HG02852 (cell line): Measurements from ENCODE around the gene MTG2.

Source experiments
- ATAC-seq: cut with Tn5 transposase; IDR thresholded peaks from one replicate; pipeline ENCODE4 v1.9.1; 2021; ENCODE audit warnings: mild to moderate bottlenecking, moderate library complexity; ENCODE audit not compliant: unreplicated experiment

The MTG2 gene

DNA sequence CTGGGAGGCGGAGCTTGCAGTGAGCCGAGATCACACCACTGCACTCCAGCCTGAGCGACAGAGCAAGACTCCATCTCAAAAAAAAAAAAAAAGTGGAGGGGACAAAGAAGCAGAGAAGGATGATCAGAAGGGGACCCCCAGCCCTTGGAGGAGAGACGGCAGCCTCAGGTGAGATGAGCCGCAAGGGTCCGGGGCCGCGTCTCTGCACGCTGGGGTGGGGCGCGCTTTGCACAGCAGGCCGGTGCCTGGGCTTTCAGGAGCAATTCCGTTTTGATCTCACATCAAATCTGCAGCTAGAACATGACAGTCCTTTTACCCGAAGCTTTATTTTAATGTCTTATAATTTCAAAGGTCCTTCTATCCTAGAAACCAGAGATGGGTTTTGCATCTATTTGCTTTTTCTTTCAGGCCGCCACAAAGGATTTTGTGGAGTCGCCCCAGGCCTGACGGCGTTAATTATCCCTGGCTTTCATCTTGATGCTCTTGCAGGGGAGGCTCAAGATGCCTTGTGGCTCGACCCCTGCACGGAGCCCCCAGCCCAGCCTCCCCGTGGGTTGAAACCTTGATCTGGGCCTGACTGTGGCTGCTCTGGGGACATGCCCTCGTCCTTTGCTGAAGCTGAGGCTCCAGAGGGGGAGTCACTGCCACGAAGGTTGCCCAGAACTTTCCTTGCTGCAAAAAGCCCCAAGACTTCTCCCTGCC, 20.0 kb downstream of the MTG2 start:
- no peak for ATAC-seq

DNA sequence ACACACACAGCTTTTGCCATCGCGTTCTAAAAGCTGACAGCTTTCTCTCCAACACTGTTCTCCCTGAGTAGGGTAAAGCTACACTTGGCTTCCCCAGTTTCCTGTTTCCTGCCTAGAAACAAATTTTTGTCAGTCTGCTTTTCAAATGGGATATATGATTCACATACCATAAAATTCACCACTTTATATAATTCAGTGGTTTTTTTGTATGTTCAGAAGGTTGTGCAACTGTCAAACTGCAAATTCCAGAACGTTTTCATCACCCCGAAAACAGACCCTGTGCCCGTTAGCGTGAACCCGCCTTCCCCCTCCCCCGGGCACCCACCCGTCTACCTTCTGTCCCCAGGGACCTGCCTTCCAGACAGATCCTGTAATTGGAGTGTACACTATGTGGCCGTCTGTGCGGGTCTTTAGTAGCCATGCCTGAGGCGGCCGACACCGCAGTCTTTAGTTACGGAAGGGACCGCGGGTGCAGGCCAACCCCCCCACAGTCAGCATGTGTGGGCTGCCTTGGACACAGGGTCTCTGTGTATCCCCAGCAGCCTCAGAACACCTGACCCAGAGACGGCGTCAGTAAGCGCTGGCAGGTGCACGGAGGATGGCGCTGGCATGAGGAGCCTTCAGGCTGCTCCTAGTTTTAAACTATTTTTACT, 20.7 kb downstream of the MTG2 start:
- no peak for ATAC-seq

DNA sequence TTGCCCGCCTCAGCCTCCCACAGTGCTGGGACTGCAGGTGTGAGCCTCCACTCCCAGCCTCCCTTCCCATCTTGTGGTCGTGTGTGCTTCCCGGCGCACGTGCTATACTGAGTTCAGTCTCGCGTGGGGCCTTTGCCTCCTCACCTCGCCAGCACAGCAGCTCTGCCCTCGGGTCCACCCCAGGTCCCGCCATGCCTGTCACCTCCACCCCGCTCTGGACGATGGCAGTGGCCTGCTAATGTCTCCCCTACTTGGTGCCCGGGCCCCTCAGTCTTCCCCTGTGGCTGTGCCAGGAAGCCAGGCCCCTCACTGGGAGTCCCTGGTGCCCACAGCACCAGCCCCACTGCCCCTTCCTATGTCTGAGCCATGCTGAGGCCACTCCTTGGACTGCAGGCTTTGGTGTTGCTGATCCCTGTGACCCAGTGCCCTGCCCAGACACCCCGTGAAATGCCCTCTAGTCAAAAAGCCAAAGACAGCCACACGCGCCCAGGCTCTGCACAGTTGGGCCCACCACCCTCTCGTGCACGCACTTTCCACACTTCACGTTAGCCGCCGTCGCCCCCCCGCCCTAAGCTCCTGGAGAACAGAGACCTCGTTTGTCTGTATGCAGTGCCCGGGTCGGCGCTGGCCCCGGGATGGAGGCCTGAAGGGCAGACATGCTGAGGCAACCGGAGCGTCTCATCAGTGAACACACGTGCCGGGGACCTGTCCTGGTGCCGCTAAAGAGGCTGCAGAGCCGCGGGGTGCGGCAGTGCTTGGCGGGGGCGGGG, 23.0 kb downstream of the MTG2 start:
- no peak for ATAC-seq

DNA sequence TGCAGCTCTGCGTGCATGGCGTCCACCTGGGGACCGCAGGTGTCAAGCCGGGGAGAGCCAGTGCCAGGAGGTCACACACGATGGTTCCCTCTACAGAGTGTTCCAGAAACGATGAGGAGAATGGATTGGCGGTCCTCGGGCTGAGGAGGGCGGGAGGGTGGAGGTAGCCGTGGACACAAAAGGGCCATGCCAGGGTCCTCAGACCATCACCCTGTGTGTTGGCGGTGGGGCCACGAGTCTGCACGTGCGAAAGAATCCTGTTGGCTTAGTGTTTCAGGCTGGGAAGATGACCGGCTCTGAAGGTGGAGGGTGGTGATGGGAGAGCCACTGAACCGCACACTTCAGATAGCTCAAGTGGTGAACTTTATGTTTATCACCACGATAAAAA, 23.6 kb downstream of the MTG2 start:
- no peak for ATAC-seq

DNA sequence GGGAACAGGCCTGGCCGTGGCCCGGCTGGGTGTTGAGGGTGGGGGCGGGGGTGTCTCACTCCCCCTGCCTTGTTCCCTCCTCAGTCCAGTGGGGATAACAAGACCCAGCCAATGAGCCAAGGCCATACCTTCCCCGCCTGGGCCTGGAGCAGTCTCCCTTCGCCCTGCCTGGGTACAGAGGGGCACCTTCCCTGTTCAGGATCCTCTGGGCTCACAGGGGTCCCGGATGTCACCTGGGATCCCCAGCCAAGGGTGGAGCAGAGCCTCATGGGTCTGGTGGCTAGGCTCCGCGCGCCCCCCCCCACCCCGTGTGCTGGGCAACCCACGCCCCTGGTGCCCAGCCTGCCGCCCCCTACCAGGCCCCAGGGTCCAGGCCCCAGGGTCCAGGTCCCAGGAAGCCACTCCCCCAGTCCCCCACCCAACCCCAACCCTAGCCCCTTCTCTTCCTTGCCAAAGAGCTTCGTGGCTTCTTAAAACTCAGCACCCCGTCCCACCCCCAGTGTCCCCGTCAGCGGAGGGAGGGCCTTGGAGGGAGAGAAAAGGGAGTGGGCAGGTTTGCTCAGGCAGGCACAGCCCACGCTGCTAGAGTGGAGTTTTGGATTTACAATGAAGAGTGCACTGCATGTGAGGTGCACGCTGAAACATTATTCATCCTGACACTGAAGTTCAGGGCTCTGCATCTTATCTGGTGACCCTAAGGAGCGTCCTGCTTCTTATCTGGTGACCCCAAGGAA, 25.4 kb downstream of the MTG2 start:
- ATAC-seq = no peak

DNA sequence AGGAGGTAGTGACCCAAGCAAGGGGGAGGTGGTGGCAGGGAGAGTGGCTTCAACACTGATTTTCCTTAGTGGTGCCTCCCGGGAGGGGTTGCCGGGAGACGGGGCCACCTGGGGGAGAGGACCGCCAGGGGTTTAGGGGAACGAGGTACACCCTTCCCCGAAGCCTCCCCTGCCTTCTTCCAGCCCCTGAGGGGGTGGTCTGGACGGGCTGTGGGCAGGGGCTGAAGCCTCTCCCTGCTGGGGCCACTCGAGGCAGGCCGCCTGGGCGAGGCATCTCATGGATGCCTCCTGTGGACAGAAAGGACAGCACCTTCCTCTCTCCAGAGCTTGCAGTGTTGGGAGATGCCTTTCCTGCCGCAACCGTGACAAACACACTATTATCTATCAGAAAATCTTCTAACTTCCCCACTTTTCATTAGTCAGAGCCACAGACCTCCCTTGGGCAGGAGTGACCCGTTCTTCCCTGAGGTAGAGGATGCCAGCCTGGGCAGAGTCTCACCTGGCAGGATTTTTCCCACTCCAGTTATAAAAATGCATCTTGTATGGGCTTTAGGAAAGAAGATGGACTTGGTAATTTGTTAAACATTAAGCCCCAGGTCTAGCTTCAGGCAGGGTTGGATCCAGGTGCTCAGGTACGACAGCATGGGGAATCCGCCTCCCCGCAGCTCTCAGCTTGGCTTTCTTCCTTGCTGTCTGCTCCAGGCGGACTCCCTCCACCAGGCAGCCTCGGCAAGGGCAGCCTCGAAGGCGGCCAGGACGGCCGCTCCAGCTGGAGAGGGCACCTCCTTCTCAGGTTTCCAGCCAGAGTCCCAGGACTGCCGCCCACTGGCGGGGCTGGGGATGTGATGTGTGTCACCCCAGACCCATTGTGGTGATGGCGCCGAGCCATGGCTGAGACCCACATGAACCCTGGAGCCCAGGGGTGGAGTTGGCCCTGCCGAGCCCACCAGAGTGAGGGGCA, 26.2 kb downstream of the MTG2 start:
- ATAC-seq = no peak

DNA sequence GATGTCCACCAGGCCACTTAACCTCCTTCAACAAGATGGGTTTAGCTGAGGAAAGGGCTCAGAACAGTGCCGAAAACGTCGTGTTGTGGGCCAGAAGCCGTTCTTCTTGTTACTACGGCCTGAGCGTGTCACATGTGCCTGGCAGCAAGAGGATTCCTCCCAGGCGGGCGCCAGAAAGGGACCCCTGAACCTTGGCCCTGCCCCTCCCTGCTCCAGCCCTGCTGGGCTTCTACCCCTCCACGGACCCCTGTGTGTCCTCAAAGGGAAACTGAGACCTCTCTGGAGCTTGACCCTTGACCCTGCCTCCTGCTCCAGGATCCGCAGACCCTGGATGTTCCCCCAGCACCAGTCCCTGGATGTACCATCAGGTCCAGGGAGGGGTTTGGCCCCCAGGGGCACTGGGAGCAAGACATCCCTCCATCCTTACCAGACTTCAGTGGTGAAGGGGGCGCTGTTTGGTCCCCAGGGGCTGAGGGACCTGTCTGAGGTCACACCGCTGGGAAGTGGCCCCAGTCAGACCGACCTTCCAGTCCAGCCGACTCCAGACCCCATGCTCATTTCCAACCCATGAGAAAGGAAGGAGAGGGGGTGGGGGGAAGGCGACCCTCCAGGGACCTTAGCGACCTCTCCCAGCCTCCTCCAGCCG, 27.1 kb downstream of the MTG2 start:
- ATAC-seq = no peak

DNA sequence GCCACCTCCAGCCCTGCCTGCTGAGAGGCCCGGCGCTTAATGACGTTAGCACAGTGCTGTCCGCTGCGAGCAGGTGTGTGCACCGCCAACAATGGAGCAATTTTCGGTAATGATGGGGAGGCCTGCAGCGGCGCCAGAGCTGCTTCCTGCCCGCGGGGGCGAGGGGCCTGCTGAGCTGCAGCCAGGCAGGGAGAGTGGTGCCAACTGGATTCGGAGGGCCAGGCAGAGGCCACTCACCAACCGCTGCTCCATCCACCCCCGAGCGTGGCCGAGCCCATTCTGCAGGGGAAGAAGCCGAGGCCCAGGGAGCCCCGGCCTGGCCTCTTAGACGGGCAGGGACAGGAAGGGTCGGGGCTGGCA, 27.6 kb downstream of the MTG2 start:
- no peak for ATAC-seq

DNA sequence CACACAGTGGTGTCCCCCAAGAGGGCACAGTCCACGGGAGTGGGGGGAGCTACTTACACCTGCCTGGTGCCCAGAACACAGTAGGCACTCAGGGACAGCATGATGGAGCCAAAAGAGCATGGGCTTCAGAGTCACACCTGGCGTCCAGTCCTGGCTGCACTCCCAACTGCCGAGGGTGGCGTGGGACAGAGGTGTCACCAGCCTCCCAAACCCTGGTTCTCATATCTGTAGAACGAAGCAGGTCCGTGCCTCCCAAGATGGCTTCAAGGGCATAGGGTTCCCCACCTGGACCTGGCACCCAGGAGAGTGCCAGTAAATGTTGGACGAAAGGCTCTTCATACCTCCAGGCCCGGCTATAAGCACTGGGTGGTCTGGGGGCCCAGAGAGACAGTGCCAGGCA, 28.4 kb downstream of the MTG2 start:
- ATAC-seq = no peak

DNA sequence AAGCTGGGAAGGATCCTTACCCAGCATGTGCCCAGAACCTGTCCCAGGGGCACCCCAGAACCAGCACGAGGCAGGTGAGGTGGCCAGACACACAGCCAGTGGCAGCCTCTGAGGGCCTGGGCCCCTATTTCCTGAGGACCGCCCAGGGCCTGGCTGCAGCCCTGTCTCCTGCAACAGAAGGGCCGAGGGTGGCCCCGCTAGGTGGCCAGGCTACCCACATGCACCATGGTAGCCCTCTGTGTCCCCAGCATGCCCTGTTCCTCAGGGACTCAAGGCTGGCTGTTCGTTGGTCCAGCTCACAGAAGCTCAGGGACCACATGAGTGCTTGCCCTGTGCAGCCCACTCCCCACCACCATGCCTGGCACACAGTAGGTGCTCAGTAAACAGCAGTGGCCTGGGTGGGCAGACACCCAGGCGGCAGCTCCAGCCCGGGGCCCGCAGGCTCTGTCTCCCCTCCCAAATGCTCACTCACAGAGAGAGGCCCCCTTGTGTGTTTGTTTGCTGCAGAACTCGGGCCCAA, 29.0 kb downstream of the MTG2 start:
- no peak for ATAC-seq

DNA sequence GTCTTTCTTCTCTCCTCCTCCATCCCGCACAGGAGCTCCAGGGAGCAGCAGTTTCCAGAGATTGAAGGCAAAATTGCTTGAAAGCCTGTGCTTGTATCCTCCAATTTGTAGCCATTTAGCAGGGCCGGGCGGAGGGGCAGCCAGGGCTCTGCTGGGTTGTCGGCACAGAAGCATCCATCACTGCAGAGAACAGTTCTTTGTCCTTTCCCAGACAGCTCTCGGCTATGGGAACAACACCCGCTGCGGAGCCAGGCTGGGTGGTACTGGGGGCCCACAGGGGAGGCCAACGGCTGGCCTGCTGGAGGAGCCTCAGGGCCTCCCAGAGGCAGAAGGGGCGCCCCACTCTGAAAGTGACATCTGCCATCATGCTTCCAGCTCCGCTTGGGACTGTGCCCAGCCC, 29.5 kb downstream of the MTG2 start:
- ATAC-seq = no peak

DNA sequence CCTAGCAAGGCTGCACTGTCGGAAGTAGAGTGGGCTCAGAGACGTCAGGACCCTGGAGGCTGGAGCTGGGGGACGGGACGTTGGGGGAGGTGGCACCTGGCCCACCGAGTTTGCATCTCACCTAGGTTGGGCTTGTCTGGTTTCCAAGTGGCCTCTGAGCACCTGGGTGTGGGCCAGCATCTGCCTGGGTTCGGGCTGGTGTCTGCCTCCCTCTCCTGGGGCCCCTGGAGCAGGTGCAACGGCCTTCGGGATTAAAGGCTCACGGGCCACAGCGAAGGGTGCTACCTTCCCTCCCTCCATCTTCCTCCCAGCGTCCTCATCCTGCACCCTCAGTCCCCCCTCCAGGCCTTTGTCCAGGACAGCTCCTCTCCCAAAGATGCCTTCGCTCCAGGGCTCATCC, 31.2 kb downstream of the MTG2 start:
- ATAC-seq = no peak

DNA sequence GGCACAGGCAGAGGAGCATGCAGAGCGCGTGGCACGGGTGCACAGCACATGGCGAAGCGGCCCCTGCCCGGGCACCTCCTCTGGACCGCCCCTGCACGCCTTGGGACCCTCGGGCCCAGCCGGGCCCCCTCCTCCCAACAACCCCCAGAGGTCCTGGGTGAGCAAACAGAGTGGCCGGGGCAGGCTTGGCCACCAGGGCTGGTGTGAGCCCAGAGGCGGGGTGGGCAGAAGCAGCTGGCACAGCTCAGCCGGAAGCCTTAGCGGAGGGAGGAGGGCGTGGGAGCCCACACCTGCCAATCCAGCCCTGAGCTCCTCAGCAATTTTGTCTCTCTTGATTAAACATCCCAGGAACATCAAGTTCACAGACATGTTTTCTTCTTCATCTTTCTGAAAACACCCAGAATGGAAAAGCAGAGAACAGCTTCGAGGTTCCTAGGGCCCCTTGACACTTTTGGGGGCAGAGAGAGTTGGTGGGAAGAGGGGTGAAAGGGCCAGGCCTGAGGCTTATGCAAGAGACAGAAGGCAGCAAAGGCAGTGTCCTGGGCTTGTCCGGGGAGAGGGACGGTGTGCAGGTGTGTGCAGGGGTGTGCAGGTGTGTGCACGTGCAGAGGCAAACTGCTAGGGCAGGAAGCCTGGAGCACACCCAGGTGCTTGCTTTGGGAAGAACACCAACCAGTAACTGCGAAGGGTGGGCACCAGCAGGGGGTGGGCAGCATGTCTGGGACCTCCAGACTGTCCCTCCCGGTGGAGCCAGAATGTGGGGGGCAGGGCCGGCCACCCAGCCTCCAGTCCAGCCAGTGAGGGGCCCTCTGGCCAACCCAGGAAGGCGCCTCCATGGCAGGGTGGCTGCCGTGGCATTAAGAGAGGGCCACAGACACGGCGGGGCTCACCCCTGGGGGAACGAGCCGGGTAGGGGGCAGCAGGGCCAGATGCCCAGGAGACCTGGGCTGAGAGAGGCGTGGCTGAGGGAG, 32.5 kb downstream of the MTG2 start:
- ATAC-seq = no peak

DNA sequence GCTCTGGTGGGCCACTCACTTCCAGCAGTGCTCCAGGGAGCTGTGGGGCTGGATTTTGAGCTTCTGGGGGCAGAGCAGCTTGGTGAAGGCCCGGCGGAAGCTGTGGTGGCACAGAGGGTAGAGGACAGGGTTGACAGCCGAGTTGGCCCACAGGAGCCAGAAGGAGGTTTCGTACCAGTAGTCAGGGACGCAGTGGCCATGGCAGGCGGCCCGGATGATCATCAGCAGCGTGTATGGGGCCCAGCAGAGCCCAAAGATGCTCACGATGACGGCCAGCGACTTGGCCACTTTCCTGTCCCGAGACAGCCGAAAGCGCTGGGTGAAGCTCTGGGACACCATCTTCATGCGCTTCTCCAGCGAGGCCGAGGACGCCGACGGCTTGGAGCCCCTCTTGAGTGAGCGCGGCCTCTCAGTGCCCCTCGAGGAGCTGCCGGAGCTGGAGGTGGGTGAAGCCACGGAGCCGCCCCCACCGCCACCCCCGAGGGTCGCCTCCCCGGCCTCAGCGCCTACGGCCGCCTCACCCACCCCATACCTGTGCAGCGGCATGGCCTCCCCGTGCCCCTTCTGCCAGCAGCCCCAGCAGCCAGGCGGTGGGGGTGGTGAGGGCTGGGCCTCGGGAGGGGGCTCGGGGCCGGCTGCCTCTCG, 33.3 kb downstream of the MTG2 start:
- ATAC-seq = no peak

DNA sequence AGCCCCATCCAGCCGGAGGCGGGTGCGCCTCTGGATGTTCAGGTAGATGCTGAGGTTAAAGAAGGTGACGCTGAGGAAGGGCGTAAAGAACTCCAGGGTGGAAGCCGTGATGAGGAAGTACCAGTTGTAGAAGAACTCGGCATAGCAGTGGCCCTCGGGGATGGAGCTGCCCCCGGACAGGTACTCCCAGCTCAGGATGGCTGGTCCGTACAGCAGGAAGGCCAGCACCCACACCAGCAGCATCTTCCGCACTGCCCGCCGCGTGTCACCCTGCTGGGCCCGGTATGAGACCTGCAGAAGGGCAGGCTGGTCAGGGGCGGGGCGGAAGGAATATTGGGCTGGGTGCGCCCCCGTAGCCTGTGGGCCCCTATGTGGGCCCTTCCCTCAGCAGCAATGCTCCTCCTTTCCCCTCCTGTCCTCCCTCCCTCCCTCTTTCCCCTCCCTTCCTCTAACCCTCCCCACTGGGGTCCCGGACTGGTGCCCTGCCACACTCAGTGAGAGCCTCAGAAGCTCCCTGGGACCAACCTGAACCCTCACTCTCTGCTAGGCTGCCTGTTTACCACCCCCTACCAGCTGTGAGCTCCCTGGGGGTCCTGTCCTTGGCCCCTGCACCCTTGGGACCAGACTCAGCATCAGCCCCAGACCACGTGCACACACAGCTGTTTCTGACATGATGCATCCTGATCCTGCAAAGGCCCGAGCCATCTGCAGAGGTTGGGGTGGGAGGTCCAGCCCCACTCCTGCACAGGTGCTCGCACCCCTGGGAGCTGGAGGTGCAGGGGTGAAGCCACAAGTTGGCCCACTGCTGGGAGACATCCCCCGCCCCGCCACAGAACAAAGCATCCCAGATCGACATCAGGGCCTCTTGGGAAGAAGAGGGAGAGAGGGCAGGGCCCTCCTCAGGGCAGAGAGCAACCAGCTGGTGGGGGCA, 34.1 kb downstream of the MTG2 start:
- ATAC-seq = no peak

DNA sequence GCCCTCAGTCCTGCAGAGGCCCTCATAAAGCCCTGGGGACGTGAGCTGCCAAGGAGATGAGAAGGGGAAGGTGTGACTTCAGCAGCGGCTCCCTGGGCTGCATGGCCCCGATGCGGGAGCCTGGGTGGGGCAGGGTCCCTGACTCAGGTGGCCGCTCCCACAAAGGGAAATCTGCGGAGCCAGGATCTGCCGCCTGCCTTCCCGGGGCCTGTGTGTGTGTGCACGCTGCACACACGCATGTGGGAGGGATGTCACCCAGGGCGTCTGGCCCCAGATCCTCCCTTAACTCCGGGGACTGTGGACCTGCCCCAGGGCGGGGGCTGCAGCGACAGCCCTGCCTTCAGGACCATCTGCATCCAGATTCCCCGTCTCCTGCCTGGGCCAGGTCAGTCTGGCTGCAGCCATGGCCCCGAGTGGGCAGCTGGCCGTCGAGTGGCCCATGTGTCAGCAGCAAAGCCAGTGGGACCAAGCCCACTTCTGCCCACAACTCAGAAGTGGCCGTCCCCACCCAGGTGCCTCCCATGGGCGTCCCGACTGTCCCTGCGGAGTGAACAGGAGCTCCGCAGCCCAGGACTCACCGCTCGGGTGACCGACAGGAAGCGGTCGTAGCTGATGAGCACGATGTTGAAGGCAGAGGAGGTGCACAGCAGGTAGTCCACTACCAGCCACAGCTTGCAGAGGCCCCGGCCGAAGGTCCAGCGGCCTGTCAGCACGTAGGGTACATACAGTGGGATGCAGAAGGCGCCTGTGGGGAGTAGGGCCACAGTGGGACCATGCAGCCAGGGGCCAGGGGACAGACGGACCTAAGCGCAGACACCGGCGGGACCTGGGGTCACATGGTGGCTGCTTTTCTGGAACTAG, 35.3 kb downstream of the MTG2 start:
- no peak for ATAC-seq
